Lower leg skin (tissue), 3 donors: ENCODE measurements around the gene ASXL2.
"Not testable (repeated sequence)": the region's sequence is repeated elsewhere in the genome, so short reads cannot be mapped to it uniquely, and the experiment has no call there.

ENCODE experiments used
- CTCF ChIP-seq, 3 donors: fragments of 450-650 bp; IDR thresholded peaks; one replicate each; pipeline ENCODE4 v1.5.1; 2016; ENCODE audit warnings: antibody characterized with exemption in 3 of 3, mild to moderate bottlenecking in 3 of 3, moderate library complexity in 2 of 3
- POLR2A ChIP-seq, 2 donors: fragments of 450-650 bp; IDR thresholded peaks; one replicate each; pipeline ENCODE4 v1.6.1; 2016 to 2017; ENCODE audit warnings: antibody characterized with exemption in 2 of 2, mild to moderate bottlenecking in 1 of 2, moderate library complexity in 1 of 2

GRCh38 chr2:25828532-25829376 is 49.5 kb downstream of the ASXL2 start:
- not testable (repeated sequence) for TF ChIP-seq CTCF, POLR2A (IDR thresholded peaks at IDR 0.05)
